Endothelial cell of umbilical vein (primary cell): ENCODE data around the gene PARP6. TPM values are rescaled to one million over a fixed set of nuclear protein-coding genes. Genes with fewer than 3 reads are reported as not detected.

Source experiments
- BruUV-seq: library from RNA; stranded (reverse); fragments of 400-500 nt; replicated peaks from 2 replicates; lab custom pipeline; 2021; lab: Mats Ljungman, UMichigan
- CTCF ChIA-PET: fragments of 300-600, 350-600 bp; sonication (Branson Sonifier 250); formaldehyde crosslinking; loops from one replicate; lab custom pipeline; 2021; ENCODE audit warnings: antibody characterized with exemption, inconsistent platforms; lab: Charles Lee
- POLR2A ChIA-PET: fragments of 300-600, 350-600 bp; sonication (Branson Sonifier 250); formaldehyde crosslinking; loops from one replicate; lab custom pipeline; 2021; ENCODE audit warnings: antibody characterized with exemption, inconsistent platforms; lab: Charles Lee
- DNase-seq: peaks from one replicate; pipeline ENCODE4 v3.0.0-alpha.2; 2011; ENCODE audit warnings: low read depth, low spot score
- FAIRE-seq: peaks from 2 replicates; lab custom pipeline; 2011; peaks lifted over from hg19 to GRCh38; lab: Jason Lieb, UNC
- H2AFZ ChIP-seq: 2 replicates; pipeline ENCODE4 v1.6.0; 2012; ENCODE audit warnings: low read depth, low read length, control low read depth, inconsistent platforms
- H3K27ac ChIP-seq: 2 replicates; pipeline ENCODE4 v1.5.1; 2011; ENCODE audit warnings: low read depth, mild to moderate bottlenecking, control low read depth, low read length, moderate library complexity; ENCODE audit not compliant: insufficient read depth
- H3K27me3 ChIP-seq, 2 experiments: 2 replicates each; pipeline versions ENCODE4 v1.6.0 to v1.6.1; 2011; ENCODE audit warnings: low read length in 2 of 2, mixed read lengths in 1 of 2; ENCODE audit not compliant: control insufficient read depth in 2 of 2, insufficient read depth in 2 of 2
- H3K36me3 ChIP-seq, 2 experiments: 2 replicates in 1 of 2; 3 replicates in 1 of 2; pipeline ENCODE4 v1.5.1; 2011; ENCODE audit warnings: low read length in 2 of 2, mild to moderate bottlenecking in 1 of 2, moderate library complexity in 1 of 2; ENCODE audit not compliant: control insufficient read depth in 2 of 2, insufficient read depth in 2 of 2; ENCODE audit errors: extremely low read depth in 1 of 2
- H3K4me1 ChIP-seq: 3 replicates; pipeline ENCODE4 v1.5.1; 2011; ENCODE audit warnings: mild to moderate bottlenecking, low read length; ENCODE audit not compliant: control insufficient read depth, insufficient read depth; ENCODE audit errors: extremely low read depth
- H3K4me2 ChIP-seq: 2 replicates; pipeline ENCODE4 v1.6.1; 2011; ENCODE audit warnings: low read length, control low read depth, mixed read lengths; ENCODE audit not compliant: insufficient read depth
- H3K4me3 ChIP-seq, 3 experiments: fragments of 200-600 bp in 1 of 3; sonication (generic), shearing (Covaris generic) in 1 of 3; replicated peaks in 1 of 3; 2 replicates each; pipeline ENCODE4 v1.5.1; 2011 to 2016; ENCODE audit warnings: control low read depth in 3 of 3, low read length in 3 of 3, mild to moderate bottlenecking in 2 of 3, inconsistent platforms in 1 of 3, low read depth in 1 of 3, moderate library complexity in 1 of 3; ENCODE audit not compliant: insufficient read depth in 1 of 3
- H3K79me2 ChIP-seq: 2 replicates; pipeline ENCODE4 v1.6.0; 2012; ENCODE audit warnings: low read length, inconsistent platforms; ENCODE audit not compliant: control insufficient read depth, insufficient read depth
- H3K9ac ChIP-seq: replicated peaks from 2 replicates; pipeline ENCODE3; 2011; ENCODE audit warnings: low read length, control low read depth; ENCODE audit not compliant: insufficient read depth; ENCODE audit errors: extremely low read depth
- H3K9me1 ChIP-seq: replicated peaks from 3 replicates; pipeline ENCODE4 v1.6.0; 2011; ENCODE audit warnings: mild to moderate bottlenecking, low read length; ENCODE audit not compliant: control insufficient read depth, insufficient read depth; ENCODE audit errors: extremely low read depth
- H3K9me3 ChIP-seq: replicated peaks from 2 replicates; pipeline ENCODE4 v1.5.1; 2012; ENCODE audit warnings: low read length, inconsistent platforms; ENCODE audit not compliant: control insufficient read depth, insufficient read depth
- H4K20me1 ChIP-seq: replicated peaks from 2 replicates; pipeline ENCODE3; 2011; ENCODE audit warnings: mild to moderate bottlenecking, low read length; ENCODE audit not compliant: control insufficient read depth, insufficient read depth; ENCODE audit errors: extremely low read depth
- CTCF ChIP-seq, 2 donors: IDR thresholded peaks; 1 replicate in 1 of 2; 2 replicates in 1 of 2; pipeline ENCODE4 v1.5.1; 2011; ENCODE audit warnings: low read length in 2 of 2, mild to moderate bottlenecking in 2 of 2, moderate library complexity in 2 of 2, control low read depth in 1 of 2, inconsistent platforms in 1 of 2, low read depth in 1 of 2; ENCODE audit not compliant: insufficient read depth in 1 of 2; ENCODE audit errors: extremely low read depth in 1 of 2
- EZH2 ChIP-seq: IDR thresholded peaks from 2 replicates; pipeline ENCODE4 v1.6.1; 2012; ENCODE audit warnings: borderline replicate concordance, low read depth, mild to moderate bottlenecking, moderate library complexity, low read length, inconsistent platforms; ENCODE audit not compliant: severe bottlenecking
- FOS ChIP-seq: IDR thresholded peaks from 2 replicates; pipeline ENCODE4 v1.6.1; 2011; ENCODE audit warnings: mild to moderate bottlenecking, low read length, moderate library complexity, borderline replicate concordance; ENCODE audit not compliant: insufficient read depth
- GATA2 ChIP-seq: IDR thresholded peaks from 2 replicates; pipeline ENCODE4 v1.7.0; 2011; ENCODE audit warnings: low read depth, mild to moderate bottlenecking, moderate library complexity, mixed read lengths, low read length; ENCODE audit not compliant: insufficient read length, insufficient read depth
- JUN ChIP-seq: IDR thresholded peaks from 2 replicates; pipeline ENCODE4 v1.6.1; 2011; ENCODE audit warnings: borderline replicate concordance, low read depth; ENCODE audit not compliant: insufficient read length, insufficient read depth
- MAX ChIP-seq: IDR thresholded peaks from 2 replicates; pipeline ENCODE4 v1.6.1; 2011; ENCODE audit not compliant: insufficient read depth, insufficient read length
- MYC ChIP-seq: IDR thresholded peaks from one replicate; pipeline ENCODE4 v1.6.1; 2011; ENCODE audit warnings: mild to moderate bottlenecking, low read depth, low read length
- POLR2A ChIP-seq: IDR thresholded peaks from 2 replicates; pipeline ENCODE4 v1.6.1; 2012; ENCODE audit warnings: low read depth, mild to moderate bottlenecking, control low read depth, low read length
- POLR2AphosphoS5 ChIP-seq: IDR thresholded peaks from 2 replicates; pipeline ENCODE4 v1.6.1; 2012; ENCODE audit warnings: low read depth, mild to moderate bottlenecking, control low read depth, low read length, moderate library complexity; ENCODE audit not compliant: insufficient read depth
- dilution Hi-C: fragments of 300-500 bp; cut with MboI; formaldehyde crosslinking; loops from one replicate; pipeline ENCODE4 v1.15.0; 2019; ENCODE audit warnings: low sequenced_read_pairs; ENCODE audit not compliant: extremely low pct_ligation_motif_present
- intact Hi-C: fragments of 100-400 bp; cut with micrococcal nuclease; formaldehyde crosslinking; loops from one replicate; pipeline ENCODE4 v1.10.0; 2022
- polyA plus RNA-seq, 4 experiments: library from polyadenylated mRNA; depleted of rRNA in 3 of 4; stranded (reverse) in 3 of 4; unstranded in 1 of 4; fragments of >200 nt; gene quantifications; 2 replicates each; pipeline versions ENCODE4 v1.2.1 to v1.2.3, GENCODE V29; 2011 to 2012; ENCODE audit warnings: missing spikeins in 1 of 4
- total RNA-seq: library from RNA; stranded (reverse); gene quantifications from 2 replicates; pipeline ENCODE4 v1.2.3, GENCODE V29; 2021

PARP6 gene
- total and polyA plus RNA-seq, 2 donors (not counting 3 experiments of a cell fraction or from before 2014, with no cell fraction given), result 41.1 to 53.3 TPM

- FAIRE-seq, result peak; percentile 42
- peak within 1 kb of the TSS; percentile 61 for H3K4me2 ChIP-seq
- TF ChIP-seq POLR2AphosphoS5 (peak; percentile 34), EZH2 (no peak)
- H3K9me1 ChIP-seq, result no peaks in the 10 kb centered on the region
- peaks cover 0 to 2% of the 10 kb centered on the region in 2 experiments for H3K27me3 ChIP-seq
- H3K4me1 ChIP-seq, result no peaks in the 10 kb centered on the region
- H2AFZ ChIP-seq, result peak within 1 kb of the TSS; percentile 53
- H3K27ac ChIP-seq, result no peak within 1 kb of the TSS
- intact Hi-C loops (loop anchor here (1.0 to 2.0 kb wide), 2 partner anchors 75 to 80 kb away; partner anchors contain the start of gene PARP6), dilution Hi-C loops (no loop called here)
- peak within 1 kb of the TSS in 2 of 3 experiments; percentile 11 to 42 for H3K4me3 ChIP-seq
- ChIA-PET POLR2A (interaction anchor here (0.6 kb wide), 2 partner anchors 14 to 194 kb away, joined by 4 to 11 read pairs; no protein-coding TSS in a partner anchor), CTCF (interaction anchor here (0.9 to 4.7 kb wide), 5 partner anchors 31 to 445 kb away, joined by 3 to 63 read pairs (median 5); no protein-coding TSS in a partner anchor)
- H4K20me1 ChIP-seq, result no peaks in the 10 kb centered on the region
- peaks cover 23 to 28% of the 10 kb centered on the region in 2 experiments for H3K36me3 ChIP-seq
- no peak within 1 kb of the TSS for H3K9ac ChIP-seq
- BruUV-seq, result no TSS peak
- no peak for DNase-seq
- H3K79me2 ChIP-seq, result no peaks in the 10 kb centered on the region
- H3K9me3 ChIP-seq, result no peaks in the 10 kb centered on the region
Measured at GRCh38 chr15:72197460-72198355, 74.6 kb downstream of the PARP6 start, which contains the start of gene GRAMD2A. Gene GRAMD2A (minus strand): TSS chr15:72197787.

GRCh38 chr15:72197041-72197459 lies 75.3 kb downstream of the PARP6 start:
- no peak overlapping the region for H3K27ac ChIP-seq
- H2AFZ ChIP-seq, result peak overlapping the region; percentile 53
- ChIA-PET POLR2A (interaction anchor here (0.6 kb wide), 1 partner anchor 194 kb away, joined by 11 read pairs; no protein-coding TSS in a partner anchor), CTCF (interaction anchor here (0.5 to 4.1 kb wide), 3 partner anchors 28 to 41 kb away, joined by 3 to 47 read pairs (median 5); no protein-coding TSS in a partner anchor)
- H3K4me1 ChIP-seq, result no peaks in the 10 kb centered on the region
- H3K4me3 ChIP-seq, result peak overlapping the region in 2 of 3 experiments; percentile 11 to 42
- H3K4me2 ChIP-seq, result peak overlapping the region; percentile 61
- FAIRE-seq (no peak), DNase-seq (no peak)
- BruUV-seq, result no TSS peak
- dilution Hi-C loops (no loop called here), intact Hi-C loops (loop anchor here (1.0 kb wide), 1 partner anchor 80 kb away; no protein-coding TSS in a partner anchor)
- no peaks in the 10 kb centered on the region for H3K9me1 ChIP-seq
- no peaks in the 10 kb centered on the region for H3K9me3 ChIP-seq
- no peaks in the 10 kb centered on the region for H3K79me2 ChIP-seq
- H4K20me1 ChIP-seq, result no peaks in the 10 kb centered on the region
- H3K36me3 ChIP-seq, result peaks cover 16 to 22% of the 10 kb centered on the region in 2 experiments
- TF ChIP-seq POLR2A (no peak), FOS (no peak), CTCF (IDR thresholded peaks at IDR 0.05; ENCODE audit: extremely low read depth in 1 of 2, insufficient read depth in 1 of 2, low read depth in 1 of 2, low read length in 2 of 2) (no peak), MYC (no peak), POLR2AphosphoS5 (no peak), MAX (no peak), EZH2 (no peak), GATA2 (no peak), JUN (no peak)
- no peak overlapping the region for H3K9ac ChIP-seq
- H3K27me3 ChIP-seq, result peaks cover 0 to 5% of the 10 kb centered on the region in 2 experiments
